ENCODE measurements around the gene ADGRD2.
A peak's percentile ranks its signal among the peaks of the same experiment; 100 is the strongest.
"Not testable (repeated sequence)": the region's sequence is repeated elsewhere in the genome, so short reads cannot be mapped to it uniquely, and the experiment has no call there.

Gene ADGRD2, protein sequence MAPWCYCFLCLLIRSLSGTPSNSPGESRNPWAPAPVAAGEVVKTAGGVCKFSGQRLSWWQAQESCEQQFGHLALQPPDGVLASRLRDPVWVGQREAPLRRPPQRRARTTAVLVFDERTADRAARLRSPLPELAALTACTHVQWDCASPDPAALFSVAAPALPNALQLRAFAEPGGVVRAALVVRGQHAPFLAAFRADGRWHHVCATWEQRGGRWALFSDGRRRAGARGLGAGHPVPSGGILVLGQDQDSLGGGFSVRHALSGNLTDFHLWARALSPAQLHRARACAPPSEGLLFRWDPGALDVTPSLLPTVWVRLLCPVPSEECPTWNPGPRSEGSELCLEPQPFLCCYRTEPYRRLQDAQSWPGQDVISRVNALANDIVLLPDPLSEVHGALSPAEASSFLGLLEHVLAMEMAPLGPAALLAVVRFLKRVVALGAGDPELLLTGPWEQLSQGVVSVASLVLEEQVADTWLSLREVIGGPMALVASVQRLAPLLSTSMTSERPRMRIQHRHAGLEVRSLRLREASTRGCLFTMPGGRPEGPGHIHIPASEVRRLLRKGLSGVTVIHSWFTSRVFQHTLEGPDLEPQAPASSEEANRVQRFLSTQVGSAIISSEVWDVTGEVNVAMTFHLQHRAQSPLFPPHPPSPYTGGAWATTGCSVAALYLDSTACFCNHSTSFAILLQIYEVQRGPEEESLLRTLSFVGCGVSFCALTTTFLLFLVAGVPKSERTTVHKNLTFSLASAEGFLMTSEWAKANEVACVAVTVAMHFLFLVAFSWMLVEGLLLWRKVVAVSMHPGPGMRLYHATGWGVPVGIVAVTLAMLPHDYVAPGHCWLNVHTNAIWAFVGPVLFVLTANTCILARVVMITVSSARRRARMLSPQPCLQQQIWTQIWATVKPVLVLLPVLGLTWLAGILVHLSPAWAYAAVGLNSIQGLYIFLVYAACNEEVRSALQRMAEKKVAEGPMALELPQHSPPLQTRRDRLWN

DNA sequence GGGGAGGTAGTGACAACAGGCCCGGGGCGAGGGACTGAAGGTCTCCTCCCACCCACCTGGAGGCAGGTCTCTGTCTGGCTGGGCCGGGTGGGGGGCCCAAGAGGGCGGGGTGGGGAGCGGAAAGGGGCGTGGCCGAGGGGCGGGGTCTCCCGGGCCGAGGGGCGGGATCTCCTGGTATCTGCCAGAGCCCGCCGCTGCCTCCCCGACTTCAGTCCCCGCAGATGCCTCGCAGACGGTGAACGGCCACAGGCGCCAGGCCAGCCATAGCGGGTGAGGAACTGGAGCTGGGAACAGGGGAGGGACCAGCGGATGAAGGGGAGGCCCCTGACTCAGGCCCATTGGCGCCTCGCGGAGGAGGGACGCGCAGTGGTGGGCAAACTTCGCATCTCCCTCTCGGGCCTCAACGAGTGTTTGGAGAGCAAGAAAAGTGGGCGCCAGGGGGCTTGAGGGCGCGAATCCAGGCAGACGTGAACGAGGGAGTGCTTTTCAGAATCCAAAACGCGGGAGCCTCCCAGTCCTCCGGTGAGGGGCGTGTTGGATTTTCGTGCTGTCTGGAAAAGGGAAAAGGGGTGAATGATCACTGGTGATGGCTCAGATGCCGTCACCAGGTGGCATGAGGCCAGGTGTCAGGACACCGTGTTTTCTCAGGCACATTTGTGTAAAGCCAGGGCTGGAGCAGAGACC, at the start of gene ADGRD2:
Gene ADGRD2, plus strand, starts transcription at position 211 of the 684 bp plus-strand sequence. CDS start 1,216 bp downstream, outside the sequence.
- DNase-seq (ENCODE audit: low read depth in 1 of 2, low spot score in 1 of 2) = no peak

DNA sequence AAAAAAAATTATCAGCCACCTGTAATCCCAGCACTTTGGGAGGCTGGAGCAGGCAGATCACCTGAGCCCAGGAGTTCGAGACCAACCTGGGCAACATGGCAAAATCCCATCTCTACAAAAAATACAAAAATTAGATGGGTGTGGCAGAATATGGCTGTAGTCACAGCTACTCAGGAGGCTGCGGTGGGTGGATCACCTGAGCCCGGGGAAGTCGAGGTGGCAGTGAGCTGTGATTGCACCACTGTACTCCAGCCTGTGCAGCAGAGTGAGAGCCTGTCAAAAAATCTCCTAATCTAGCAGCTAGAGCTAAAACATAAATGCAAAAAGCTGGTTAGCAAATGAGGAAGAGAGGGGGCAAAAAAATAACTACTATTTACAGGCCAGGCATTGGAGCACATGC, 47.0 kb upstream of the ADGRD2 start:
- no peak for DNase-seq (ENCODE audit: low read depth in 1 of 2, low spot score in 1 of 2)

DNA sequence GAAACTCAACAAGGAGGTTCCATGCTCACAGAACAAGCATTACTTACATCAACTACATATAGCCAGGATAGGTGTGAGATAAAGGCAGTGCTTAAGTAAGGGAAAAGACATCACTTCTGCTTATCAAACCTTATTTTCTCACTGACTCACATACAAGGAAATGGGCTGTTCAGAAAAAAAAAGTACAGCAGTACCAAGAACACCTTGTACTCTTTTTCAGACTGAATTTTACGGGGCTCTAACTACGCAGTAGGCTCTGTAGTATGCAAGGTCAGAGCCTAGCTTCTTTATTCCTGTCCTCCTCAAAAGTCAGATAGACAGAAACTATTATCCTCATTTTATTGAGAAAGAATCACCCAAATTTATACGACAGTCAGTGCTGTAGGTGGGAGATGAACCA, 40.8 kb upstream of the ADGRD2 start:
- DNase-seq (ENCODE audit: low read depth in 1 of 2, low spot score in 1 of 2) = no peak

DNA sequence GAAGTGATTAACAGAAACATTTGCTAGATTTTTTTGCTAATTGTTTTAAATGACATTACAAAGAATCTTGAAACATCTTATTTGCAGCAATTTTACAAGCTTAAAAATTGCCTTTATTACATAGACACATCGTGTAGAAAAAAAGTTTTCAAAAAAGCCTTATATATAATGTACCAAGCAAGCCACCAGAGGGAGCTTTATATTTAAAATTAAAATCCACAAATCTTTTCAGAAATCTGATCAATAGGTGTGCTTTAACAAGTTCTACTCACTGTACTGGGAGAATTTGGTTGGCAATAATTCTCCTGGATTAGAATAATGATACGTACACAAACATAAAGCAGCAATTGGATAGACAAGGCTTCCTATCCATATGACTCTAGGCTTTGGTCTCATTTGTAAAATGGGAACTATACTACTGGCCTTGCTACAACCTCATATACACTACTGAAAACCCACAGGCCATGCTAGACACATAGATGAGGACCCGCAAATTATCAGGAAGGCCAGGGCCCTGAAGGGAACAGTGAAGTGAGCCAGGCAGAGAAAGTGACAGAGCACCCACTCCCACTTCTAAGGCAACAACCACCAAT, 39.8 kb upstream of the ADGRD2 start:
- DNase-seq (ENCODE audit: low read depth in 1 of 2, low spot score in 1 of 2) = no peak

DNA sequence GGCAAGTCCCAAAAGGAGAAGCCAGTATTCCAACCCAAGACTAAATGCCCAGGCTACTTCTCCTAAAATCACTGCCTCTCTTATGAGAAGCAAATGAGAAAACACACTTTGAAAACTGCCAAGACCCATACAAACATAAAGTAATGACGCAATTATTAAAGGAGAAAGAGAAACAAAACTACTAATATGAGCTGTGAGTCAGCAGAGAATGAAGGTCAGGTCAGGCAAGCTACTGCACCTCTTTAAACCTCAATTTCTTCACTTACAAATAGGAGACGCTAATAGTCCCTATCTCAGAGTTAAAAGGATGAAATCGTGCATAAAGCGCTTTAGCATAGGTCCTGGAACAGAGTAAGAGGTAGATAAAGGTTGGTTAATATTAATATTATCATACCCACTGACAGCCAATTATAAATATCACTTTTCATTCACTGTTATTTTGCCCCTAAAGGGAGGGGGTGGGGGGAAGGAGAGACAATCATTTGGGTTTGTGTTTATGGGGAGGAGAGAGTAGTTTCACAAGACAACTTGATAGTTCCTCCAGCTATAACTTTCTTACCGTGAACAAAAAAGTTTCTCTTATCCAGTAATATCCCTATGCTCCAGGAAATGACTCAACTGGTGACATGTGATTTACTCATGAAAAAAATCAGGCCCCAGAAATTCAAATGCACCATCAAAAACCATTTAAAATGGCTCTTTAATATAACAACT, 38.6 kb upstream of the ADGRD2 start:
- no peak for DNase-seq (ENCODE audit: low read depth in 1 of 2, low spot score in 1 of 2)

DNA sequence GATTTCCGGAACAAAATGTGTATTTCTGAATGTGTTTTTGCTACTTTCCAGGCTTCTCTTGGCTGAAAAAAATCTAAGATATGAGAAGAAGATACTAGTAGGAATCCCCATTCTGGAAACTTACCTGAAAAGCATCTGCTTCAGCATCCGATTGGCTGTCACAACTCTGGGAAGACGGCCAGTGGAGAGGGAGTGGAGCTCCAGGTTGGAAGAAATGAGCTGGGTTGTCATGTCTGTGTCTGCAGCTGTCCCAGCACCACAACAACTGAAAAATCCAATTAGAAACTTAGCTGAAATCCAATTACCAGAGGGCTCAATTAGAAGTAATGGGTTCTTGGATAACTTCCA, 38.0 kb upstream of the ADGRD2 start:
- no peak for DNase-seq (ENCODE audit: low read depth in 1 of 2, low spot score in 1 of 2)

DNA sequence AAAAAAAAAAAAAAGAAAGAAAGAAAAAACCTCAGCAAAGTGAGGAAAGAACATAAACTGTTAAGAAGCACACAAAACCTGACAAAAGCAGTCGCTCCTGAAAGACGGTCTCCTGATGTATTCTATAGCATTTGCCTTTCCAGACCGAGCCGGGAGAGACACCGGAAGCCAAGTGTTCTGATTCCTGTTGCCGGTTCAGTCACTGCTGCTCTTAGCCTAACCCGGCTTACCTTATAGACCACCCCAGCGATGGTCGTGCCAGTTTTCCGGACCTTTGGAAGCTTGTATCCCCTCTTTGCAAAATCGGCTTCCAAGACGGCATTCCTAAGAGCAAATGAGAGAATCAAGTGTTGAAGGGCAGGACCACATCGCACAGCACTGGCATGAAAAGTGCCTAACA, 35.6 kb upstream of the ADGRD2 start:
- no peak for DNase-seq (ENCODE audit: low read depth in 1 of 2, low spot score in 1 of 2)

DNA sequence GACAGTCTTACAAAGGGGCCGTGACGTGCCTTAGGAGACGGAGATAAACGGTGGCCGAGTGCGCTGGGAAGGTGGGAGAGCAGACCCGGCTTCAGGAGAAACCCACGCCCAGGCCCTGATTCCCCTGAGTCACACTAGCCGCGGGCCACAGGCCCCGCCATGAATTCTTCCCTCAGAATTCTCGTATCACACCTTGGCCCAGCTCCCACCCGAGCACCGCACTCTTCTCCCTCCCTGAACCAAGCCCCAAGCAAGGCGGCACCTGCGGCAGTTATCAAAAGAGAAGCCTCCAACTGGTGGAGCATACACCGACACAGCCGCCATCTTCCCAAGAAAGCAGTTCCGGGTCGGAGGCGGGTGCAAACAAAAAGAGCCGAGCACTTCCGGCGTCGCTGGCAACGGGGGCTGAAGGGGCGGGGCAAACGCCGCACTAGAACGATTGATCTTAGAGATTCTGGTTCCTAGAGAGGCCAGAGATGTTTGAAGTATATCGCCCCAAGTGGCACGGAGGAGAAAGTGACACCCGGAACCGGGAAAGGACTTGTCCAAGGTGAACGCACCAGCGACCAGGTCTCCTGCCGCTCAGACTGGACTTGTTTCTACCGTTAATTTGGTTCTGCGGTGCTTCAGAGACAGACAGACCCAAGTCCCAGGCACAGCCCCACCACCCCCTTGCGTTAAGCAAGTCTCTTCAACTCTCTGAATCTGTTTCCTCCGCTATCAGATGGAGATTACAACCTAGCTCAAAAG, 35.0 kb upstream of the ADGRD2 start, which contains the start of gene PSMB7:
Gene PSMB7, minus strand, starts transcription at position 341 of the 750 bp plus-strand sequence. Its CDS starts 17 bp downstream, at position 324.
- DNase-seq (ENCODE audit: low read depth in 1 of 2, low spot score in 1 of 2) = peak; percentile 95 to 97

DNA sequence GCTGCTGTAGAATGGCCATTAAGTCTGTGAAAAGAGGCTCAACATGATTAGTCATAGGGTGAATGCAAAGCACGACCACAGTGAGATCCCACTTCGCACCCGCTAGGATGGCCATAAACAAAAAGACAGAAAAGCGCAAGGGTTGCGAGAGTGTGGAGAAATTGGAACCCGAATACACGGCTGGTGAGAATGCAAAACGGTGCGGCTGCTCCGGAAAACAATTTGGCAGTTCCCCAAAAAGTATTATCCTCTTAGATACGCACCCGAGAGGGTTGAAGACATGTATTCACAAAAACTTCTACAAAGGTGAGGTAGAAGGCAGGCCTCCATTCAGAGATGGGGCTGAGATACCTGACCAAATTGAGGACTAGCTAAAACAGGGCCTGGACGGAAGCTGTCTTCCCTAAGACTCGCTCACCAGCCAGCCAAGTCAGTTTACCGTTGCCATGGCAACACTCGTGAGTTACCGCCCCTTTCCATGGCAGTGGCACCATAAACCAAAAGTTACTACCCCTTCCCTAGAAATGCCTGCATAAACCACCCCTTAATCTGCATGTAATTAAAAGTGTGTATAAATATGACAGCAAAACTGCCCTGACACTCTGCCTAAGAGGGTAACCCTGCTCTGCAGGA, 34.3 kb upstream of the ADGRD2 start:
- DNase-seq (ENCODE audit: low read depth in 1 of 2, low spot score in 1 of 2) = no peak

DNA sequence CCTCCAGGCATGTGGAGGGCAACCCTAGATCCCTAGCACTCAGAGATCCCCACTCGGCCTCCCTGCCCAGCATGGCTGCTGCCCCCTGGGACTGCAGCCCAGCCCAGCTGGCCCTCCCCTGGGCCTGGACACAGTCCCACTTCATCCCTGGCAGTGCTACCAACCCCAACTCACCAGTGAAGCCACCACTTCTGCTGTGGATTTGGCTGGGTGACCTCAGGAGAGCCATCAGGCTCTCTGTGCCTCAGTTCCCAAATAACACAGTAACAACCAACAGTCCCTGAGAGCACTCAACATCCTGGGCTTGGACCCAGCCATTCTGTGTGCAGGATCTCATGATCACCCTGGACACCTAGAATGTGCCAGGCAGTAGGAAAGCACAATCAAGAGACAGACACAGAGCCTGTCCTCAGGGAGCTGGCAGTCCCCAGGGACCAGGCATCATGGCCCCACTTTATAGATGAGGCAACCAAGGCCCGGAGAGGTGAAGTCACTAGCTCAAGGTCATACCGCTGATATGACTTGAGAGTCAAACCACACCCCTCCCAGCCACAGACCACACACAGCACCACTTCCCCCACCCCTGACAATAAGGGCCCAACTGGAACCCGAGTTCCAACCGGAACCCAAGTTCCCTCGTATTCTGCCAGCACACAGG, 30.3 kb upstream of the ADGRD2 start:
- DNase-seq (ENCODE audit: low read depth in 1 of 2, low spot score in 1 of 2) = no peak

DNA sequence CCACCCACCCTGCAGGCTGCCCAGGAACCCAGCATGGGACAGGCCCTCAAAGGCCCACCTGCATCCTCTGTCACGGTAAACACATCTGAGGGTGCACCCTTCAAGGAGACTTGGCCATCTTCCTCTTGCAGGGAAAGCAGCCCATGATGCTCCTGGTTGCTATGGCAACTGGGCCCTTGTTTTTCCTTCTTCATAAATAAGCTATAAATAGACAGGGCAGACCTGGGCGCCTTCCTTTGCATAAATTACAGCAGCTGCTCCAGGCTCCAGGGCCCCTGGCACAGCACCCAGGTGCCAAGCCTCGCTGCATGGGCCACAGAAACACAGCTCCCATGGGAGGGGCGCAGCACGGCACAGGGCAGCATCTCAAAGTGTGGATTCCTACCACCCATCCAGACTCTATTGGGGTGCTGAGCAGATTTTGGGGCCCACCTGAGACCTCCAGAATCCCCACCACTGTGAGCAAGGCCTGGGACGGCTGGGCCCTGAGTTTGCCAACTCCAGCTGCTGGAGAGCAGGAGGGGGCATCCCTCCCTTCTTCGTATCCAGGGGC, 29.2 kb upstream of the ADGRD2 start:
- DNase-seq (ENCODE audit: low read depth in 1 of 2, low spot score in 1 of 2) = no peak

DNA sequence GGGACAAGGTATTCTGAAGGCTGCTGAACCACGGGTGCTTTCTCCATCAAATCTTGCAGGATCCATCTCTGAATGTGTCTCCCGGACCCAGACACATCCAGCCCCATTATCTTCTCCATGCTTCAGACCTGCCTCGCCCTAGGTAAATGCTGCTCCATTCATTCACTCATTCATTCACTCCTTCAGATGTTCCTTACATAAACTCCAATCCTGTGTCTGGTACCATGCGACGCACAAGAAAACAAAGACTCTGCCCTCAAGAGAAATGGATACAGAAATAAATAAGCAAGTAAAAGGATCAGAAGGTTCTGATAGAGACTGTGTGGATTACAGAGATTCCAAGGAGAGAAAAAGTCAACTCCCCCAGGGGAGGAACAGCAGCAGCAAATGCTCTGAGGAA, 27.1 kb upstream of the ADGRD2 start:
- DNase-seq (ENCODE audit: low read depth in 1 of 2, low spot score in 1 of 2) = no peak

DNA sequence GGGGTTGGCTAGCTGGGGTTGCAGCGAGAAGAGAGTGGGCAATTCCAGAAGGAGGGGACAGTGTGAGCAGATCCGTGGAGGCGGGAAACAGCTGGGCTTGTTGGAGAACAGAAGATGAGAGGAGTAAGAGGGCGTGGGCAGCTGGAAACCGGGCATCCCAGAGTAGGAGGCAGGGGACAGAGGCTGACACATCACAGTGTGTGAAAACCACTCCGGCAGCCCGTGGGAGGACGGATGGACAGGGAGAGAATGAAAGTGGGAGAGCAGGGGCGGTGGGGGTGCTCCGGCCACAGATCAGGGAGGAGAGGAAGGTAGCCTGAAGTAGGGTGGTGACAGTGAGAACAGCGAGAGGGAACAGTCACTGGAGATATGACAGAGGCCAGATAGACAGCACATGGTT, 26.7 kb upstream of the ADGRD2 start:
- no peak for DNase-seq (ENCODE audit: low read depth in 1 of 2, low spot score in 1 of 2)

DNA sequence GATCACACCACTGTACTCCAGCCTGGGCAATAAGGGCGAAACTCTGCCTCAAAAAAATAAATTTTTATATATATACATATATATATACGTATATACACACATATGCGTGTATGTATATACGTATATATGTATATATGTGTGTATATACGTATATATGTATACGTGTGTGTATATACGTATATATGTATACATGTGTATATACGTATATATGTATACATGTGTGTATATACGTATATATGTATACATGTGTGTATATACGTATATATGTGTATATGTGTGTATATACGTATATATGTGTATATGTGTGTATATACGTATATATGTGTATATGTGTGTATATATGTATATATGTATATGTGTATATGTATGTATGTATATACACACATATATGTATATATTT, 24.5 kb upstream of the ADGRD2 start:
- DNase-seq (ENCODE audit: low read depth in 1 of 2, low spot score in 1 of 2) = not testable (repeated sequence)

DNA sequence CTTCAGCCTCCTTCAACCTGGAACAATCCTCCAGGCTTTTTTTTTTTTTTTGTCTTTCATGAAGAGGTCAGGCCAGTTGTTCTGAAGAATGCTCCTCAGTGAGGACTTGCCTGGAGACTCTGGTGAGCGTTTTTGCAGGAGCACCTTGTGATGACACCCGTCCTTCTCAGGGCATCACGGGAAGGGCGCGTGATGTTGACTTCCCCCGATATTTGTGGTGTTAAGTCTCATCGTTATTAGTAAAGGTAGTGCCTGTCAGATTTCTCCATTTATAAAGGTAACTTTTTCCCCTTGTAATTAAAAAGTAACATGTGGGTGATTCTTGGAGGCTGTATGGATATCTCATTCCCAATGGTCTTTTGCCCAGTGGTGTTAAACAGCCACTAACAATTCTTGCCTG, 23.9 kb upstream of the ADGRD2 start:
- no peak for DNase-seq (ENCODE audit: low read depth in 1 of 2, low spot score in 1 of 2)

DNA sequence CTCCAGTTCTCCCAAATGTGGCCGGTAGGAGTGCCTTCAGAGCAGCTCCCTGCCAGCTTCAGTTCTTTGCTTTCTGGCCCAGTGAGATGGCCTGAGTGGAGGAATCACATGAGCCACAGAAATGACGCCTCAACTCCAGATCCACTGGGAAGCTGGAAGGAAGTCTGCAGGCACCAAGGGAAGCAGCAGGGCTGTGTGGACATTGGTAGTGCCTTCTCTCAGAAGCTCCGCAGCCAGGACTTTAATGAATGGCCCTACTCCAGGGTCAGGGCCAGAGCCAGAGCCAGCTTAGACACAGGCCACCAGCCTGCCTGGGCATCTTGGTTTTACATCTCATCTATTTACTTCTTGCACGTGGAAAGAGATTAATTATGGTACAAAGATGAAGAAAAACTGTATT, 23.0 kb upstream of the ADGRD2 start:
- no peak for DNase-seq (ENCODE audit: low read depth in 1 of 2, low spot score in 1 of 2)

DNA sequence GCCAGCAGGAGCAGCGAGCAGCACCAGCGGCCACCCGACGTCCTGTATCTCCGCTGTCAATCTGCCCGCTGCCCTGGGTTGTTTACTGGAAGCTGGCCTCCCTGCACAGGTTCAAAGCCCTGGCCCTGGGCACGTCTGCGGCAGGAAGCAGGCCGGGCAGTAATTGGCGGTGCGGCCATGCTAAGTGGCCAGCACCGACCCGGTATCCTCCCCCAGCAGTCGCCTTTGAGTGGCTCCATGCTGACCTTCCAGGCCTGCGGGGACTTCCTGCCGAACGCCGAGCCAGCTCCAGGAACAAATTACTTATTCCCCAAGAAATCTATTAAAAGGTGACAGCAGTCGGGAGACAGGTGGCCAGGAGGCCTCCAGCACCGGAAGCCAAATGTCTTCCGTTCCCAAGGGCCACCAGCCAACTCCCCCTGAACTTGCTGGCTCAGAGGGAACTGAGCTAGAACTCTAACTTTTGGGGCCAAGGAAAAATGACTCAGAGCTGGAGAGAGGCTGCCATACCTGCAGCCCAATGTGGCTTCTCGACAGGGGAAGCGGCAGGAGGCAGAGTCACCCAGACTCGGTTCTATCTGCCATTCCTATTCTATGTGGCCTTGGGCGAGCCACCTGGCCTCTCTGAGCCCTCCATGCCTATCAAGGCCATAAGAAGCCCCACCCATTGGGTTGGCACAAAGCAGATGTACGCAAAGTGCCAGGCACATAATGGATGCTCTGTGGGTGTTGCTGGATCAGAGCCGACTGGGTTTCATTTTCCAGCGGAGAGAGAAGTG, 21.3 kb upstream of the ADGRD2 start:
- DNase-seq (ENCODE audit: low read depth in 1 of 2, low spot score in 1 of 2) = no peak

DNA sequence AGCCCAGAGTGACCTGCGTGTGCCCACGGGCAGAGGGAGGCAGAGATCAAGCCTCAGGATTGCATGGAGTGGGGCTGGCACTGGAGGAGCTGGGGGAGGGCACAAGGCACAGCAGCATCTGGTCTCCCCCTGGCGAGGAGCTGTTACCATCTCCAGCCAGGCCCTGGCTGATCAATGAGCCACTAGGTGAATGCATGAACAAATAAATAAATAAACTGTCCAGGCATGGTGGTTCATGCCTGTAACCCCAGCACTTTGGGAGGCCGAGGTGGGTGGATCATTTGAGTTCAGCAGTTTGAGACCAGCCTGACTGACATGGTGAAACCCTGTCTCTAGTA, 20.8 kb upstream of the ADGRD2 start:
- no peak for DNase-seq (ENCODE audit: low read depth in 1 of 2, low spot score in 1 of 2)

All from activated T-helper 1 cell treated with anti-CD3 and anti-CD28 coated beads, Interleukin-2, amount 50 U/mL, for 16 hours (primary cell).